Keratinocyte (primary cell): ENCODE data around the gene TMEM229B. TPM values are rescaled to one million over a fixed set of nuclear protein-coding genes. Genes with fewer than 3 reads are reported as not detected.

Source experiments
- DNase-seq: peaks from one replicate; pipeline ENCODE4 v3.0.0-alpha.2; 2011; ENCODE audit warnings: low read depth, missing footprints, low spot score
- FAIRE-seq: peaks from 2 replicates; lab custom pipeline; 2011; peaks lifted over from hg19 to GRCh38; lab: Jason Lieb, UNC
- H2AFZ ChIP-seq: 2 replicates; pipeline ENCODE4 v1.6.0; 2012; ENCODE audit warnings: low read length, control low read depth, inconsistent platforms; ENCODE audit not compliant: control insufficient read depth
- H3K27ac ChIP-seq: 2 replicates; pipeline ENCODE4 v1.5.1; 2011; ENCODE audit warnings: low read length; ENCODE audit not compliant: control insufficient read depth, insufficient read depth
- H3K27me3 ChIP-seq: 3 replicates; pipeline ENCODE4 v1.6.0; 2011; ENCODE audit warnings: low read length; ENCODE audit not compliant: control insufficient read depth, insufficient read depth; ENCODE audit errors: extremely low read depth
- H3K36me3 ChIP-seq, 2 experiments: 2 replicates in 1 of 2; 3 replicates in 1 of 2; pipeline ENCODE4 v1.5.1; 2011; ENCODE audit warnings: low read length in 2 of 2, mild to moderate bottlenecking in 1 of 2; ENCODE audit not compliant: control insufficient read depth in 2 of 2, insufficient read depth in 2 of 2; ENCODE audit errors: extremely low read depth in 1 of 2
- H3K4me1 ChIP-seq: 3 replicates; pipeline ENCODE4 v1.5.1; 2011; ENCODE audit warnings: low read length; ENCODE audit not compliant: control insufficient read depth, insufficient read depth; ENCODE audit errors: extremely low read depth
- H3K4me2 ChIP-seq: 3 replicates; pipeline ENCODE4 v1.6.0; 2011; ENCODE audit warnings: low read depth, low read length; ENCODE audit not compliant: control insufficient read depth, insufficient read depth; ENCODE audit errors: extremely low read depth
- H3K4me3 ChIP-seq, 3 experiments: fragments of 200-600 bp in 1 of 3; sonication (generic) in 1 of 3; 2 replicates in 2 of 3; 3 replicates in 1 of 3; pipeline ENCODE4 v1.5.1; 2011 to 2016; ENCODE audit warnings: low read length in 3 of 3, mild to moderate bottlenecking in 3 of 3, control low read depth in 2 of 3, inconsistent platforms in 1 of 3, low read depth in 1 of 3, mixed read lengths in 1 of 3, mixed run types in 1 of 3, moderate library complexity in 1 of 3; ENCODE audit not compliant: control insufficient read depth in 2 of 3, insufficient read depth in 2 of 3; ENCODE audit errors: extremely low read depth in 1 of 3
- H3K79me2 ChIP-seq: 2 replicates; pipeline ENCODE4 v1.6.0; 2012; ENCODE audit warnings: low read length; ENCODE audit not compliant: control insufficient read depth, insufficient read depth
- H3K9ac ChIP-seq: 3 replicates; pipeline ENCODE4 v1.6.0; 2011; ENCODE audit warnings: low read length; ENCODE audit not compliant: control insufficient read depth, insufficient read depth; ENCODE audit errors: extremely low read depth
- H3K9me1 ChIP-seq: 3 replicates; pipeline ENCODE4 v1.6.0; 2011; ENCODE audit warnings: low read length; ENCODE audit not compliant: control insufficient read depth, insufficient read depth; ENCODE audit errors: extremely low read depth
- H3K9me3 ChIP-seq: 2 replicates; pipeline ENCODE4 v1.5.1; 2012; ENCODE audit warnings: low read depth, low read length; ENCODE audit not compliant: control insufficient read depth
- H4K20me1 ChIP-seq: 3 replicates; pipeline ENCODE4 v1.6.0; 2011; ENCODE audit warnings: low read length; ENCODE audit not compliant: control insufficient read depth, insufficient read depth; ENCODE audit errors: extremely low read depth
- EZH2 ChIP-seq: IDR thresholded peaks from one replicate; pipeline ENCODE4 v1.6.1; 2012; ENCODE audit warnings: inconsistent platforms, mild to moderate bottlenecking, low read length, moderate library complexity
- dilution Hi-C: fragments of 300-500 bp; cut with MboI; formaldehyde crosslinking; loops from one replicate; pipeline ENCODE4 v1.7.0; 2020; ENCODE audit warnings: low sequenced_read_pairs; ENCODE audit not compliant: extremely low pct_ligation_motif_present
- polyA plus RNA-seq, 5 experiments: library from polyadenylated mRNA; depleted of rRNA in 3 of 5; stranded (reverse) in 3 of 5; stranded (forward) in 1 of 5; unstranded in 1 of 5; fragments of >200 nt; gene quantifications; 1 replicate in 1 of 5; 2 replicates in 3 of 5; 3 replicates in 1 of 5; pipeline versions ENCODE4 v1.2.1 to v1.2.3, GENCODE V29; 2011 to 2012; ENCODE audit warnings: missing spikeins in 2 of 5, low read depth in 1 of 5, low replicate concordance in 1 of 5
- TF ChIP-seq, protein P1 (sequence below), 3 experiments: IDR thresholded peaks in 1 of 3; conservative IDR thresholded peaks in 1 of 3; optimal IDR thresholded peaks in 1 of 3; 2 replicates in 2 of 3; 3 replicates in 1 of 3; pipeline versions ENCODE3 to v1.5.1; 2011; ENCODE audit warnings: low read length in 3 of 3, mild to moderate bottlenecking in 3 of 3, moderate library complexity in 2 of 3, control low read depth in 1 of 3, inconsistent platforms in 1 of 3; ENCODE audit not compliant: insufficient read depth in 2 of 3; ENCODE audit errors: extremely low read depth in 1 of 3

TMEM229B gene
- polyA plus RNA-seq, 1 donor (not counting 4 experiments of a cell fraction or from before 2014, with no cell fraction given): 1.0 TPM

DNA sequence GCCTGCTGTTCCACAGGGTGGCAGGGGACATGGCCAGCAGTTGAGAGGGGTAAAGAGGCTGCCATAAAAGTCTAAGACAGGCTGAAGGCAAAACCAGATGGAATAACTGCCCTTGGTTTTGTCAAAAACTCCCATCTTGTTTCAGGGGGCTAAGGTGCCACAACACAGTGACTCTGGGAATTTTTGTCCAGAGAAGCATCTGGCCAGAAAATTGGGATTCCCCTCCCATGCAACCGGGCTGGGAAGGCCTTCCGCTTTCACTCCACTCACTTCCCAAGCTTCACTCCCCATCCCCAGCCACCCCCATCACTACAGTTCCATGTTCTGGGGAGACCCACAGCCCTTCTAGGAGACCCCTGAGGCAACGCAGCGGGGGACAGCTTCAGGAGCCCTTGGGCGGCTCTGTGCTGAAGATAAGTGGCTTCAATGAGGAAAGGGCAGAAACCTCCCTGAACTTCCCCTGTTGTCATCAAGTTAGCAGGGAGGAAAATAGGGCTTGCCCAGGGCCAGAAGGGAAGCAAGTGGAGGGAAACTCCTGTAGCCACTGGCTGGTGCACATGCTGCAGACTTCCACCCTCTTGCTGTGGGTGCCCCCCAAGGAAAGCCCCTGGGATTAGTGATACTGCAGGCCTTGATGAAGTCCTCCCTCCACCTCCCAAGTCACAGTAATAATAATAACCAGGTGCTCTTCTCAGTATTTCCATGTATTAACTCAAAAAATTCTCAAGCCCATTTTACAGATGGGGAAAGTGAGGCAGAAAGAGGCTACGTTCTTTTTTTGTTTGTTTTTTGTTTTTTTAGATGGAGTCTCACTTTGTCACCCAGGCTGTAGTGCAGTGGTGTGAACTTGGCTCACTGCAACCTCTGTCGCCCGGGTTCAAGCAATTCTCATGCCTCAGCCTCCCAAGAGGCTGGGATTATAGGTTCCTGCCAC lies 6.0 kb downstream of the TMEM229B start:
- dilution Hi-C loops: no loop called here
- Histone ChIP-seq H2AFZ (no peak overlapping the region), H3K9ac (no peak overlapping the region), H4K20me1 (no peaks in the 10 kb centered on the region), H3K4me1 (peaks cover 15% of the 10 kb centered on the region), H3K27me3 (no peaks in the 10 kb centered on the region), H3K9me3 (no peaks in the 10 kb centered on the region), H3K9me1 (no peaks in the 10 kb centered on the region), H3K36me3 (no peaks in the 10 kb centered on the region), H3K4me2 (no peak overlapping the region), H3K4me3 (no peak overlapping the region), H3K27ac (no peak overlapping the region), H3K79me2 (no peaks in the 10 kb centered on the region)
- no peak for DNase-seq
- FAIRE-seq: no peak
- TF ChIP-seq, protein P1, sequence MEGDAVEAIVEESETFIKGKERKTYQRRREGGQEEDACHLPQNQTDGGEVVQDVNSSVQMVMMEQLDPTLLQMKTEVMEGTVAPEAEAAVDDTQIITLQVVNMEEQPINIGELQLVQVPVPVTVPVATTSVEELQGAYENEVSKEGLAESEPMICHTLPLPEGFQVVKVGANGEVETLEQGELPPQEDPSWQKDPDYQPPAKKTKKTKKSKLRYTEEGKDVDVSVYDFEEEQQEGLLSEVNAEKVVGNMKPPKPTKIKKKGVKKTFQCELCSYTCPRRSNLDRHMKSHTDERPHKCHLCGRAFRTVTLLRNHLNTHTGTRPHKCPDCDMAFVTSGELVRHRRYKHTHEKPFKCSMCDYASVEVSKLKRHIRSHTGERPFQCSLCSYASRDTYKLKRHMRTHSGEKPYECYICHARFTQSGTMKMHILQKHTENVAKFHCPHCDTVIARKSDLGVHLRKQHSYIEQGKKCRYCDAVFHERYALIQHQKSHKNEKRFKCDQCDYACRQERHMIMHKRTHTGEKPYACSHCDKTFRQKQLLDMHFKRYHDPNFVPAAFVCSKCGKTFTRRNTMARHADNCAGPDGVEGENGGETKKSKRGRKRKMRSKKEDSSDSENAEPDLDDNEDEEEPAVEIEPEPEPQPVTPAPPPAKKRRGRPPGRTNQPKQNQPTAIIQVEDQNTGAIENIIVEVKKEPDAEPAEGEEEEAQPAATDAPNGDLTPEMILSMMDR (optimal IDR thresholded peaks at IDR 0.05 in 1 of 3, IDR thresholded peaks at IDR 0.05 in 1 of 3, conservative IDR thresholded peaks at IDR 0.05 in 1 of 3; ENCODE audit: extremely low read depth in 1 of 3, insufficient read depth in 2 of 3, low read length in 3 of 3): no peak

DNA sequence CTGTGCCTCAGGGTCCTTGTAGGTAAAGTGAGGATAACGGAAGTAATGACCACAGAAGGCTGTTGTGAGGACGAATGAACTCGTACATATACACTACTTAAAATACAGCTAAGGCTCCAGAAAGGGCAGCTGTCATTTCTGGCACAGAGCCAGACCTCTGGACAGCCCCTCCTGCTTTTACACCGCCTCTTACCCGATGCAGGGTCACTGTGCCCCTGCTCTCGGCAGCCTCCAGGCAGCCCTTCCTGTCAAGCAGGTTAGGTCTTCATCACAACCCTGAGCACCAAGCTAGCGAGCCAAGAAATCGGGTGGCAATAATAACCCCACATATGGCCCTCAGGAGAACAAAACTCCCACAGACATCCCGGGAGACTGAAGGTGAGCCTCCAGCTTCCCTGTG lies 8.5 kb downstream of the TMEM229B start:
- Histone ChIP-seq H3K9me1 (no peaks in the 10 kb centered on the region), H3K27ac (no peak overlapping the region), H3K9ac (no peak overlapping the region), H3K4me2 (no peak overlapping the region), H4K20me1 (no peaks in the 10 kb centered on the region), H3K36me3 (no peaks in the 10 kb centered on the region), H3K4me3 (no peak overlapping the region), H3K27me3 (no peaks in the 10 kb centered on the region), H3K79me2 (no peaks in the 10 kb centered on the region), H3K4me1 (peaks cover 13% of the 10 kb centered on the region), H3K9me3 (no peaks in the 10 kb centered on the region), H2AFZ (no peak overlapping the region)
- FAIRE-seq: no peak
- no peak for DNase-seq
- TF ChIP-seq, protein P1 (optimal IDR thresholded peaks at IDR 0.05 in 1 of 3, IDR thresholded peaks at IDR 0.05 in 1 of 3, conservative IDR thresholded peaks at IDR 0.05 in 1 of 3; ENCODE audit: extremely low read depth in 1 of 3, insufficient read depth in 2 of 3, low read length in 3 of 3): no peak
- TF ChIP-seq EZH2: no peak
- dilution Hi-C loops: no loop called here
